Measurements from ENCODE around the gene ABHD17A.

The ABHD17A gene

GRCh38 chr19:1862424-1863327 lies 22.6 kb downstream of the ABHD17A start:
- peaks cover 16% of the 10 kb centered on the region for H3K27me3 ChIP-seq (ENCODE audit: control insufficient read depth, insufficient read depth, low read length)
- H3K9ac ChIP-seq (ENCODE audit: low read depth, low read length): peak overlapping the region; percentile 30; the same call in 1 of the 2 replicates
- peaks cover 28% of the 10 kb centered on the region for H3K4me1 ChIP-seq (ENCODE audit: control insufficient read depth, insufficient read depth, low read length)
- peak overlapping the region; percentile 80 for H3K4me3 ChIP-seq (ENCODE audit: low read depth, low read length)
- peak overlapping the region; percentile 73 for H3K27ac ChIP-seq (ENCODE audit: low read depth, low read length)
- H3K36me3 ChIP-seq (ENCODE audit: control insufficient read depth, insufficient read depth, low read length): no peaks in the 10 kb centered on the region
- no peaks in the 10 kb centered on the region for H3K9me3 ChIP-seq (ENCODE audit: control insufficient read depth, insufficient read depth, low read length)

- peaks cover 16% of the 10 kb centered on the region for H3K27me3 ChIP-seq (ENCODE audit: control insufficient read depth, insufficient read depth, low read length)
- H3K9me3 ChIP-seq (ENCODE audit: control insufficient read depth, insufficient read depth, low read length): no peaks in the 10 kb centered on the region
- peaks cover 31% of the 10 kb centered on the region for H3K4me1 ChIP-seq (ENCODE audit: control insufficient read depth, insufficient read depth, low read length)
- H3K36me3 ChIP-seq (ENCODE audit: control insufficient read depth, insufficient read depth, low read length): no peaks in the 10 kb centered on the region
- H3K27ac ChIP-seq (ENCODE audit: low read depth, low read length): peak overlapping the region; percentile 28
- H3K9ac ChIP-seq (ENCODE audit: low read depth, low read length): no peak overlapping the region
- H3K4me3 ChIP-seq (ENCODE audit: low read depth, low read length): peak overlapping the region; percentile 80
These were observed 23.2 kb downstream of the ABHD17A start for GRCh38 chr19:1862068-1862423.

- Histone ChIP-seq H3K4me1 (ENCODE audit: control insufficient read depth, insufficient read depth, low read length) (peaks cover 31% of the 10 kb centered on the region), H3K4me3 (ENCODE audit: low read depth, low read length) (peak overlapping the region; percentile 80)
These were observed 23.7 kb downstream of the ABHD17A start for GRCh38 chr19:1861599-1862031.

GRCh38 chr19:1860821-1861598 lies 24.3 kb downstream of the ABHD17A start:
- Histone ChIP-seq H3K27me3 (ENCODE audit: control insufficient read depth, insufficient read depth, low read length) (peaks cover 16% of the 10 kb centered on the region), H3K27ac (ENCODE audit: low read depth, low read length) (peak overlapping the region; percentile 22), H3K4me3 (ENCODE audit: low read depth, low read length) (peak overlapping the region; percentile 80), H3K9ac (ENCODE audit: low read depth, low read length) (no peak overlapping the region), H3K36me3 (ENCODE audit: control insufficient read depth, insufficient read depth, low read length) (no peaks in the 10 kb centered on the region), H3K9me3 (ENCODE audit: control insufficient read depth, insufficient read depth, low read length) (no peaks in the 10 kb centered on the region), H3K4me1 (ENCODE audit: control insufficient read depth, insufficient read depth, low read length) (peaks cover 37% of the 10 kb centered on the region)

More at GRCh38 chr19:1861599-1862031, 23.7 kb downstream of the ABHD17A start:
- Histone ChIP-seq H3K27me3 (ENCODE audit: control insufficient read depth, insufficient read depth, low read length) (peaks cover 16% of the 10 kb centered on the region), H3K9ac (ENCODE audit: low read depth, low read length) (0 out of 2 replicates have a peak overlapping the region, but pooled peaks have one; percentile 46), H3K27ac (ENCODE audit: low read depth, low read length) (no peak overlapping the region), H3K36me3 (ENCODE audit: control insufficient read depth, insufficient read depth, low read length) (no peaks in the 10 kb centered on the region), H3K9me3 (ENCODE audit: control insufficient read depth, insufficient read depth, low read length) (no peaks in the 10 kb centered on the region)

GRCh38 chr19:1860042-1860775 lies 25.1 kb downstream of the ABHD17A start:
- Histone ChIP-seq H3K4me1 (ENCODE audit: control insufficient read depth, insufficient read depth, low read length) (peaks cover 43% of the 10 kb centered on the region), H3K27ac (ENCODE audit: low read depth, low read length) (peak overlapping the region; percentile 57), H3K27me3 (ENCODE audit: control insufficient read depth, insufficient read depth, low read length) (peaks cover 16% of the 10 kb centered on the region), H3K4me3 (ENCODE audit: low read depth, low read length) (peak overlapping the region; percentile 80), H3K9me3 (ENCODE audit: control insufficient read depth, insufficient read depth, low read length) (no peaks in the 10 kb centered on the region), H3K36me3 (ENCODE audit: control insufficient read depth, insufficient read depth, low read length) (no peaks in the 10 kb centered on the region), H3K9ac (ENCODE audit: low read depth, low read length) (no peak overlapping the region)

GRCh38 chr19:1859331-1859781 lies 25.9 kb downstream of the ABHD17A start:
- peaks cover 51% of the 10 kb centered on the region for H3K4me1 ChIP-seq (ENCODE audit: control insufficient read depth, insufficient read depth, low read length)
- peaks cover 16% of the 10 kb centered on the region for H3K27me3 ChIP-seq (ENCODE audit: control insufficient read depth, insufficient read depth, low read length)
- H3K9me3 ChIP-seq (ENCODE audit: control insufficient read depth, insufficient read depth, low read length): no peaks in the 10 kb centered on the region
- H3K9ac ChIP-seq (ENCODE audit: low read depth, low read length): no peak overlapping the region
- peak overlapping the region; percentile 12; the same call in 1 of the 2 replicates for H3K4me3 ChIP-seq (ENCODE audit: low read depth, low read length)
- no peaks in the 10 kb centered on the region for H3K36me3 ChIP-seq (ENCODE audit: control insufficient read depth, insufficient read depth, low read length)
- peak overlapping the region; percentile 57 for H3K27ac ChIP-seq (ENCODE audit: low read depth, low read length)

GRCh38 chr19:1858412-1859081 lies 26.7 kb downstream of the ABHD17A start:
- peaks cover 52% of the 10 kb centered on the region for H3K4me1 ChIP-seq (ENCODE audit: control insufficient read depth, insufficient read depth, low read length)
- H3K27ac ChIP-seq (ENCODE audit: low read depth, low read length): no peak overlapping the region
- H3K9me3 ChIP-seq (ENCODE audit: control insufficient read depth, insufficient read depth, low read length): no peaks in the 10 kb centered on the region
- no peak overlapping the region for H3K4me3 ChIP-seq (ENCODE audit: low read depth, low read length)
- H3K27me3 ChIP-seq (ENCODE audit: control insufficient read depth, insufficient read depth, low read length): peaks cover 16% of the 10 kb centered on the region
- no peaks in the 10 kb centered on the region for H3K36me3 ChIP-seq (ENCODE audit: control insufficient read depth, insufficient read depth, low read length)
- no peak overlapping the region for H3K9ac ChIP-seq (ENCODE audit: low read depth, low read length)

GRCh38 chr19:1857648-1858326 lies 27.5 kb downstream of the ABHD17A start:
- Histone ChIP-seq H3K27ac (ENCODE audit: low read depth, low read length) (peak overlapping the region; percentile 63), H3K9ac (ENCODE audit: low read depth, low read length) (no peak overlapping the region), H3K36me3 (ENCODE audit: control insufficient read depth, insufficient read depth, low read length) (no peaks in the 10 kb centered on the region), H3K27me3 (ENCODE audit: control insufficient read depth, insufficient read depth, low read length) (peaks cover 16% of the 10 kb centered on the region), H3K9me3 (ENCODE audit: control insufficient read depth, insufficient read depth, low read length) (no peaks in the 10 kb centered on the region), H3K4me1 (ENCODE audit: control insufficient read depth, insufficient read depth, low read length) (peaks cover 52% of the 10 kb centered on the region), H3K4me3 (ENCODE audit: low read depth, low read length) (peak overlapping the region; percentile 59; the same call in 1 of the 2 replicates)

- no peaks in the 10 kb centered on the region for H3K36me3 ChIP-seq (ENCODE audit: control insufficient read depth, insufficient read depth, low read length)
- H3K27ac ChIP-seq (ENCODE audit: low read depth, low read length): peak overlapping the region; percentile 63
- H3K4me3 ChIP-seq (ENCODE audit: low read depth, low read length): peak overlapping the region; percentile 59
- peaks cover 12% of the 10 kb centered on the region for H3K27me3 ChIP-seq (ENCODE audit: control insufficient read depth, insufficient read depth, low read length)
- no peak overlapping the region; the same call in 1 of the 2 replicates for H3K9ac ChIP-seq (ENCODE audit: low read depth, low read length)
- H3K9me3 ChIP-seq (ENCODE audit: control insufficient read depth, insufficient read depth, low read length): no peaks in the 10 kb centered on the region
- peaks cover 52% of the 10 kb centered on the region for H3K4me1 ChIP-seq (ENCODE audit: control insufficient read depth, insufficient read depth, low read length)
These were observed 28.3 kb downstream of the ABHD17A start for GRCh38 chr19:1856698-1857603.
